ENCODE data around the gene HGD. TPM values are rescaled to one million over a fixed set of nuclear protein-coding genes. Genes with fewer than 3 reads are reported as not detected.

The HGD gene
- total RNA-seq, 1 donor from 2014 or later: 18.1 TPM

DNA sequence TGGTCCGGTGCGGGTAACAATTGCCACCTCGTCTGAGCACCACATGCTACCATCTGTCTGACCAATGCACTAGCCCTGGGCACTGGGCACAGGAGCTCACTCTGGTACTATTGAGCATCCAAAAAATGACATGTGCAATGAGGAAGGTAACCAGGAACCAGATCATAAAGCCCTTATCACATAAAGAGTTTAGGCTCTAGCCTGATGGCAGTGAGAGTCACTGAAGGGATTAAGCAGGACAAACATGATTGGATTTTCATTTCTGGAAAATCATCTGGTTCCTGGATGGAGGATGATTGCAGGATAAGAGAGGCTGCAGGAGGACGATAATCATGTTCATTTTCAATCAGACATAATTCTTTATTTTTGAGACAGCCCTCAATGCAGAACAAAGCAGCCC lies 73.5 kb downstream of the HGD start:
- no peak for DNase-seq (ENCODE audit: low read depth)

DNA sequence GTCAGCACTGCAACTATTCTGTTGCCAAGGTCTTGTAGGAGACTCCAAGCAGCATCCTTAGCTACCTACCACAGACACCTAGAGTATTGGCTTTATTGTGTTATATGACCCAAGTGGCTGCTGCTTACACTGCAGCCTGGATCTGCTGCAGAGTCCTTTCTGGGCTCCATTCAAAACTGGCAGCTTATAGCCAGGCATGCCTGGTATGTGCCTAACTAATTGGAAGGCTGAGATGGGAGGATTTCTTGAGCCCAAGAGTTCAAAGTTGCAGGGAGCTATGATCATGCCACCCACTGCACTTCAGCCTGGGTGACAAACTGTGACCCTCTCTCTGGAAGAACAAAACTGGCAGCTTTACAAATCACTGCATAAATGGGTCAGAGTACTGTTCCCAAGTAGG lies 77.3 kb downstream of the HGD start:
- no peak for DNase-seq (ENCODE audit: low read depth)
- no peak overlapping the region for H3K4me3 ChIP-seq (ENCODE audit: low read depth, low read length)
- no peak for TF ChIP-seq CTCF (conservative IDR thresholded peaks at IDR 0.05; ENCODE audit: low read depth, low read length)

More for the DNA sequence above, 73.5 kb downstream of the HGD start:
- no peak for TF ChIP-seq CTCF (conservative IDR thresholded peaks at IDR 0.05; ENCODE audit: low read depth, low read length)
- H3K4me3 ChIP-seq (ENCODE audit: low read depth, low read length): no peak overlapping the region

DNA sequence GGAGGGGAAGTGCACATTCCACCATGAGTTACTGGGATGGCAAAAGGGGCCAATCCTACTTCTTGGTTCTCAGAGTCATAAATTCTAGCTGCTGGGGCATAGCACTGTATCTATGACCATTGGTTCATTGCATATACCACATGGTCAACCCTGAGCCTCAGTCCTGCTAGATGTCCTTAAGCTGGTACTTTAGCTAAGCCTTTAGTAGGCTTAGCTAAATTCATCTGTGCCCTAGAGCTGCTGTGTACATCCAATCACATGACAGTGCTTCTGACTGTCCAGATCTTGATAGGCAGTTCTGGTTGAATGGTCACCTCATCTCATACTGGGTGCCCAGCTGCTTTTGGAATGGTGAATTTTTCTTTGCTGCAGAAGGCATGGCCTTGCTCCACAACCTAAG lies 77.7 kb downstream of the HGD start:
- no peak for TF ChIP-seq CTCF (conservative IDR thresholded peaks at IDR 0.05; ENCODE audit: low read depth, low read length)
- H3K4me3 ChIP-seq (ENCODE audit: low read depth, low read length): no peak overlapping the region
- no peak for DNase-seq (ENCODE audit: low read depth)

DNA sequence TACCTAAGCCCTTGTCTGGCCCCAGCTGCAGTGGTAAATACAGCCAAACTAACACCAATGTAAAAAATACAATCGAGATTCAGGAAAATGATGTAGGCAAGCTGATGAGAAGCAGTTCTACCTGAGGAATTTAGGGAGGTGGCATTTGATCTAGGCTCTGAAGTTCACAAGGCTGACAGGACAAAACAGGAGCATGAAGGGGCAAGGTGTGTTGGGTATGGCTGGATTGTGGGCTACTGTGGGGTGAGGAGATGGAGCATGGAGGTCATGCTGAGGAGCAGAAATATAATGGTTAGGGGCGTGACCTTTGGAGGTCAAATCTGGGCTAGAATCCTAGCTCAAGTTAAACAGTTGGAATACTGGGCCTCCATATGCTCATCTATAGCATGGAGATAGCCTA lies 79.4 kb downstream of the HGD start:
- H3K4me3 ChIP-seq (ENCODE audit: low read depth, low read length): no peak overlapping the region
- no peak for DNase-seq (ENCODE audit: low read depth)
- TF ChIP-seq CTCF (conservative IDR thresholded peaks at IDR 0.05; ENCODE audit: low read depth, low read length): no peak

GRCh38 chr3:120601554-120601953 lies 80.5 kb downstream of the HGD start:
- TF ChIP-seq CTCF (conservative IDR thresholded peaks at IDR 0.05; ENCODE audit: low read depth, low read length): no peak
- H3K4me3 ChIP-seq (ENCODE audit: low read depth, low read length): no peak overlapping the region
- no peak for DNase-seq (ENCODE audit: low read depth)

- H3K4me3 ChIP-seq (ENCODE audit: low read depth, low read length): no peak overlapping the region
- no peak for DNase-seq (ENCODE audit: low read depth)
- TF ChIP-seq CTCF (conservative IDR thresholded peaks at IDR 0.05; ENCODE audit: low read depth, low read length): no peak
Measured at GRCh38 chr3:120599211-120599610, 82.8 kb downstream of the HGD start.

DNA sequence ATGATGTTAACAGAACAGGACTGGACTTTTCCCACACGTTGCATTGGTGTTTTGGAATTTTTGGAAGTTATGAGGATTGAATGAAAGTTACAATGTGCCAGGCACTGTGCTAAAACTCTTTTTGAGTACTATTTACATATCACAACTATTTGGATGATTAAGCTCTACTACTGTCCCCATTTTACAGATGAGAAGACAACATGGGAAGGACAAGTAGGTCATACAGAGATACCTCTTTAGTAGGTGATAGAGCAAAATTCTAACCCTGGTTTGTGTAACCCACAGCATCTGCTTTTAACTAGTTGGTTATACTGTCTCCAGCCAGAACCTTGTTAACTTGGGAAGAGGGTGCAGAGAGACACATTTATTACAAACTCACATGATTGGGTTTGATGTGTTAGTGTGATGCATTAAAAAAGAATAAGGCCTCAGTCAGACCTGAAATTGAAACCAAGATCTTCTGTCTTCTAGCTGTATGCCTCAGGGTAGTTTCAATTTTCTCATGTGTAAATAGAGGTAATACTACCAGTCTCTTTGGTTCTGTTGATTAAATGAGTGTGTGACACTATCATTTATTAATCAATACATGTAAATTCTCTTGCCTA lies 84.5 kb downstream of the HGD start:
- no peak for TF ChIP-seq CTCF (conservative IDR thresholded peaks at IDR 0.05; ENCODE audit: low read depth, low read length)
- DNase-seq (ENCODE audit: low read depth): no peak
- peak overlapping the region; percentile 75 for H3K4me3 ChIP-seq (ENCODE audit: low read depth, low read length)

Measured in epithelial cell of proximal tubule (primary cell).